Left forelimb (tissue), 1 donor: ENCODE results near the gene SEC14L6.

Source experiments
- DNase-seq: peaks from one replicate; pipeline ENCODE4 v3.0.0-alpha.2; 2018; ENCODE audit warnings: low spot score

Gene SEC14L6

DNA sequence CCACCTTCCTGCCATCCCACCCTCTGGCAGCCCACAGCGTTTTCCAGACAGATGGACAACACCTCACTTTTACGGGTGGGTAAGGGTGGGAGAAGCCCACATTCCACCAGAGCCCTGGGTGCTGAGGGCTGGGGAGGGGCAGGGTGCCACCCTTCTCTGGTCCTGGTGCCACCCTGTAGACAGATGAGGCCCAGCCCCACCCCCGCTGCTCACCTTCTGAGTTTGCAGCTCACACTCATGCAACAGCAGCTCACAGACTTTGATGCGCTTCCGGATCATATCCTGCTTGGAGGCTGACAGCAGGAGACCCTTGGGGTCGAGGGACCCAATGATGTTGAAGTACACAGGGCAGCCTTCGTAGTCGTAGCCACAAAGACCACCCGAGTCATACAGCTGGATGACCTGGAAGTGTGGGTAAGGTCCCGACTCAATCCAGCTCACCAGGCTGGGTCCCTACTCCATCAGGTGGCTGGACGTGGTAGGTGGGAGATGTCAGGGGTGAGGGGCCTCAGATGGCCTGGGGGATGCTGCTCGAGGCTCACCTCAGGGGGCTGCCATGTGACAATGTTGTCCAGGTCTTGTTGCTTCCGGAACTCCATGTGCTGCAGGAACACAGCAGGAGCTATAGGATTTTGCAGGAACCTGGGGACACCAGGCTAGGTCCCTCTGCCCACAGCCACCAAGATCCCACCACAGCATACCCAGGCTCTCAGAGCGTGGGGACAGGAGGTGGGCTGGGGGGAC is 51.3 kb downstream of the SEC14L6 start:
- DNase-seq, result no peak

GRCh38 chr22:30492144-30492543 is 54.4 kb downstream of the SEC14L6 start:
- DNase-seq, result no peak

- no peak for DNase-seq
These were observed 55.2 kb downstream of the SEC14L6 start for GRCh38 chr22:30491381-30491780.

DNA sequence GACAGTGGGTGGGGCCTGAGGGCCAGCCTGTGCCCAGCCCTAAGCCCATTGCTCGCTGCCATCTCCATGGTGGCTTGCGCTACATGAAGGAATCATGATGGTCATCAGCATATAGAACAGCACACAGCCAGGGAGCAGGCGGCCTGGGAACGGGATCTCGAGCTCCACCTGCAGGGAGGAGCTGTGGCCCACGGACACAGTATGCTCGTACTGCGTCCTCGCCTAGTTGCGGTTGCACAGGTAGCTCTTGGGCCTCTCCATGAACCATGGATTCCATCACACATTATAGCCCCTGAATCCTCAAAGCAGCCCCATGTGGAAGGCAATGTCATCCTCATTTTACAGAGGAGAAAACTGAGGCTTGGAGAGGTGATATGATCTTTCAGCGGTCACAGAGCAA is 56.1 kb downstream of the SEC14L6 start:
- no peak for DNase-seq

GRCh38 chr22:30488121-30488520 is 58.4 kb downstream of the SEC14L6 start:
- DNase-seq, result no peak

DNA sequence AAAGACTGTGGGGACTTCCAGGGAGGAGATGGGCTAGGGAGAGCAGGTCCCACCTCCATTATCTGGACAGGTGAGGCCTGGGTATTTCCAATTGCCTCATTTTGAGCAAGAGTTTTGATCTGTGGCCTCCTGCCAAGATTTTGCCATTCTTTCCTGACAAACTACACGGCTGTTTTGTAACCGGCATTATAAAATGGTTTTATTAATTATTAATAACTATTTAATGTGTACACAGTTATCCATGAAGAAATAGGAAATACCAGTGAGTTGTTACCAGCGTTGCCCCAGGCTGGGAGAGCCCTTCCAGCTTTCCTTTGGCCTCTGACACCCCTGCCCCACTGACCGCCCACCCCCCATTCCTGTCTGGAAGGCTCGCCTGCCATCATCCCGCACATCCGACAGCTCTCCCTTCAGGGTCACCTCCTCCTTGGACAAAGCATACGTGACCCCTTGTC is 59.9 kb downstream of the SEC14L6 start:
- DNase-seq, result no peak

DNA sequence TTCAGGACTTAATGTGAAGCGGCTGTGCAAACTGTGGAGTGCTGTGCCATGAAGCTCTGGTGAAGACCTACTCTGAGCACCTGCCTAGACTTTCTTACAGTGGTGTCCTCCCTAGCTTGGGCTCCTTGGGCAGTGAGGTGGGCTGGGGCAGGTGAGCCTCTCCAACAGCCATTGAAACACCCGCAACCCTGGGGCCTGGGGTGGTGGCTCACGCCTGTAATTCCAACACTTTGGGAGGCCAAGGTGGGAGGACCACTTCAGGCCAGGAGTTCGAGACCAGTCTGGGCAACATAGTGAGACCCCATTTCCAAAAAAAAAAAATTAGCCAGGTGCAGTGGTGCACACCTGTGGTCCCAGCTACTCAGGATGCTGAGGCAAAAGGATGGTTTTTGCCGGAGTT is 60.4 kb downstream of the SEC14L6 start:
- DNase-seq, result no peak

DNA sequence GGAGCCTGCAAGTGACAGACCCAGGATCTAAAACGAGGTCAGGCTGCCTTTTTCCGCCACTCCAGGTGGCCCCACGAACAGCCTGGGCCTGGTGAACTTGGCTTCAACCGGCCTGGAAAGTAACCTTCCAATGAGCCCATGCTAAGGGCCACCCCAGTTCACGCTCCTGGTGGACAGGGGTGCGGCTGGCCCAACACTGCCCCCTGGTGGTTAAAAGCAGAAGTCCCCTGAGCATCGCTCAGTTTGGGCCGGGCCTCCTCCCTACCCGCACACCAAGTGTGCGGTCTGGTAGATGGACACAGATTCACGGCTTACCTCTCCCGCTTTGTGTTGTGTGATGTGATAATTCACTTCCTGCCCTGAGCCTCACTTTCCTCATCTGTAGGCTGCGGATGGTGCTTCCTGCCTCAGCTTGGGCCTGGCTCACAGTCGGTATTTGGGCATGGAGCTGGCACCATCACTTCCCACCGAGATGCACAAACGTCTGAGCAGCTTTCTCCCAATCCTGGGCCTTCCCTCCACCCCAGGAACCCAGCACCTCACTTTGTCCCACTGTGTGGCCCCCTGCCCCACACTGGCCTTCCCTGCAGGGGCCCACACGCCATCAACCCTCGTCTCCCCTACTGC is 61.1 kb downstream of the SEC14L6 start:
- DNase-seq, result peak; percentile 71

DNA sequence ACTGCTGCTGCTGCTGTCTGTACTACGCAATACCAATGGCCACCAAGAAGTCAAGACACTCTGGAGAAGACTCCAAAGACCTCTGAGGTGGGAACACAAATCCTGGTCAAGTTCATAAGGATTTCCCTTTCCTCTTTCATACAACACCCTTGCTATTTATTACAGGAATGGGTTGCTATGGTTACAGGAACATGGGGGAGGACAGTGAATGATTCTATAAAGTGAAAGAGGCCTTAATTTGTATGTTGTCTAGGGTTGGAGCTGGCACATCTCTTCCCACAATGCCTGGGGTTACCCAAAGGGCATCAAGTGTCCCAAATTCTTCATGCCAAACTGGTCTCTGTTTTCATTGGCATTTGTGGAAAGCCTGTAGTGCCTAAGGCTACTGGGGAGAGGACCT is 63.4 kb downstream of the SEC14L6 start:
- no peak for DNase-seq

- DNase-seq, result no peak
These were observed 64.8 kb downstream of the SEC14L6 start for GRCh38 chr22:30481711-30482110.

- DNase-seq, result no peak
These were observed 66.6 kb downstream of the SEC14L6 start for GRCh38 chr22:30479981-30480380.

- no peak for DNase-seq
These were observed 71.7 kb downstream of the SEC14L6 start for GRCh38 chr22:30474683-30475424.

GRCh38 chr22:30474121-30474520 is 72.4 kb downstream of the SEC14L6 start:
- no peak for DNase-seq

GRCh38 chr22:30472994-30473720 is 73.4 kb downstream of the SEC14L6 start:
- no peak for DNase-seq
